Stimulated activated CD8-positive, alpha-beta memory T cell treated with anti-CD3 and anti-CD28 coated beads, Interleukin-15, amount 100 ng/mL, for 1 hour (primary cell): ENCODE results near the gene PPL.
"Not testable (repeated sequence)": the region's sequence is repeated elsewhere in the genome, so short reads cannot be mapped to it uniquely, and the experiment has no call there.

ENCODE experiments used
- DNase-seq: peaks from one replicate; pipeline ENCODE4 v3.0.0-alpha.2; 2020; ENCODE audit warnings: low read depth

PPL gene

GRCh38 chr16:4936991-4937781 lies at the start of gene PPL:
Gene PPL, minus strand, starts transcription at chr16:4937148. Its CDS starts 103 bp downstream, at chr16:4937045.
- DNase-seq, result no peak

- no peak for DNase-seq
These were observed 47.4 kb upstream of the PPL start for GRCh38 chr16:4984174-4984990.

- DNase-seq, result no peak
These were observed 45.3 kb upstream of the PPL start for GRCh38 chr16:4982056-4982867.

- DNase-seq, result no peak
These were observed 44.5 kb upstream of the PPL start for GRCh38 chr16:4981473-4981872.

GRCh38 chr16:4980691-4981090 lies 43.7 kb upstream of the PPL start:
- no peak for DNase-seq

GRCh38 chr16:4979736-4980660 lies 43.0 kb upstream of the PPL start:
- no peak for DNase-seq

GRCh38 chr16:4979164-4979563 lies 42.2 kb upstream of the PPL start:
- DNase-seq, result no peak

GRCh38 chr16:4976611-4977145 lies 39.7 kb upstream of the PPL start:
- no peak for DNase-seq

- no peak for DNase-seq
These were observed 39.1 kb upstream of the PPL start for GRCh38 chr16:4976079-4976478.

GRCh38 chr16:4972938-4973587 lies 36.1 kb upstream of the PPL start:
- no peak for DNase-seq

GRCh38 chr16:4970010-4970409 lies 33.1 kb upstream of the PPL start:
- no peak for DNase-seq

GRCh38 chr16:4968879-4969483 lies 32.0 kb upstream of the PPL start:
- no peak for DNase-seq

GRCh38 chr16:4968278-4968677 lies 31.3 kb upstream of the PPL start:
- not testable (repeated sequence) for DNase-seq

- no peak for DNase-seq
These were observed 29.9 kb upstream of the PPL start for GRCh38 chr16:4966736-4967453.

- not testable (repeated sequence) for DNase-seq
These were observed 26.6 kb upstream of the PPL start for GRCh38 chr16:4963527-4963926.

GRCh38 chr16:4962716-4963115 lies 25.8 kb upstream of the PPL start:
- DNase-seq, result no peak

- no peak for DNase-seq
These were observed 23.6 kb upstream of the PPL start for GRCh38 chr16:4960579-4960978.

GRCh38 chr16:4958510-4959438 lies 21.8 kb upstream of the PPL start:
- no peak for DNase-seq
